Activated CD4-positive, alpha-beta T cell treated with anti-CD3 and anti-CD28 coated beads, Interleukin-2, Interleukin-6, amounts not matched to agents 100 ng/mL and 50 ng/mL, durations not matched to agents 16 hours and 8 hours (primary cell): Measurements from ENCODE around the gene LIX1L.

ENCODE experiments used
- DNase-seq: peaks from one replicate; pipeline ENCODE4 v3.0.0-alpha.2; 2020

Gene LIX1L

GRCh38 chr1:145891587-145892485 is 66.0 kb downstream of the LIX1L start:
- peak; percentile 58 for DNase-seq

GRCh38 chr1:145891143-145891542 is 66.7 kb downstream of the LIX1L start:
- no peak for DNase-seq

GRCh38 chr1:145889722-145890121 is 68.1 kb downstream of the LIX1L start:
- no peak for DNase-seq

- no peak for DNase-seq
These were observed 70.2 kb downstream of the LIX1L start for GRCh38 chr1:145887631-145888030.

- DNase-seq, result no peak
These were observed 71.0 kb downstream of the LIX1L start for GRCh38 chr1:145886816-145887215.

- DNase-seq, result no peak
These were observed 71.4 kb downstream of the LIX1L start for GRCh38 chr1:145886390-145886789.

- peak; percentile 79 for DNase-seq
These were observed 72.0 kb downstream of the LIX1L start, which contains the start of gene ANKRD35 for GRCh38 chr1:145885738-145886287. Gene ANKRD35 (minus strand): TSS chr1:145885866. CDS start chr1:145885758, 108 bp downstream.

GRCh38 chr1:145884675-145885074 is 73.1 kb downstream of the LIX1L start:
- DNase-seq, result no peak
